PC-3 (cell line): Measurements from ENCODE around the gene ZNF20.

Experiments used
- EZH2phosphoT487 ChIP-seq: fragments of 300-600 bp; sonication (generic); IDR thresholded peaks from 2 replicates; pipeline ENCODE4 v1.6.1; 2018; ENCODE audit warnings: mild to moderate bottlenecking, antibody characterized with exemption, low read length, borderline replicate concordance
- TF ChIP-seq, protein P1 (sequence below): fragments of 300-600 bp; sonication (generic); conservative IDR thresholded peaks from 2 replicates; pipeline ENCODE4 v1.5.1; 2017; ENCODE audit warnings: antibody characterized with exemption, low read depth, mild to moderate bottlenecking, low read length

DNA sequence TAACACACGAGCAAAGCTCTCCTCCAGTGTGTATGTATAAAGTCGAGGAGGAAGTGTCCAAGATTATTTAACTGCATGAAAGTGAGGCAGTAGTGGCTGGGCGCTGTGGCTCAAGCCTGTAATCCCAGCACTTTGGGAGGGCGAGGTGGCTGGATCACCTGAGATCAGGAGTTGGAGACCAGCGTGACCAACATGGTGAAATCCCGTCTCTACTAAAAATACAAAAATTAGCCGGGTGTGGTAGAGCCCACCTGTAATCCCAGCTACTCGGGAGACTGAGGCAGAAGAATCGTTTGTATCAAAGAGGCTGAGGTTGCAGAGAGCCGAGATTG, 1.2 kb upstream of the ZNF20 start:
- TF ChIP-seq, protein P1, sequence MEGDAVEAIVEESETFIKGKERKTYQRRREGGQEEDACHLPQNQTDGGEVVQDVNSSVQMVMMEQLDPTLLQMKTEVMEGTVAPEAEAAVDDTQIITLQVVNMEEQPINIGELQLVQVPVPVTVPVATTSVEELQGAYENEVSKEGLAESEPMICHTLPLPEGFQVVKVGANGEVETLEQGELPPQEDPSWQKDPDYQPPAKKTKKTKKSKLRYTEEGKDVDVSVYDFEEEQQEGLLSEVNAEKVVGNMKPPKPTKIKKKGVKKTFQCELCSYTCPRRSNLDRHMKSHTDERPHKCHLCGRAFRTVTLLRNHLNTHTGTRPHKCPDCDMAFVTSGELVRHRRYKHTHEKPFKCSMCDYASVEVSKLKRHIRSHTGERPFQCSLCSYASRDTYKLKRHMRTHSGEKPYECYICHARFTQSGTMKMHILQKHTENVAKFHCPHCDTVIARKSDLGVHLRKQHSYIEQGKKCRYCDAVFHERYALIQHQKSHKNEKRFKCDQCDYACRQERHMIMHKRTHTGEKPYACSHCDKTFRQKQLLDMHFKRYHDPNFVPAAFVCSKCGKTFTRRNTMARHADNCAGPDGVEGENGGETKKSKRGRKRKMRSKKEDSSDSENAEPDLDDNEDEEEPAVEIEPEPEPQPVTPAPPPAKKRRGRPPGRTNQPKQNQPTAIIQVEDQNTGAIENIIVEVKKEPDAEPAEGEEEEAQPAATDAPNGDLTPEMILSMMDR: no peak
- no peak for TF ChIP-seq EZH2phosphoT487
